HEK293 (cell line): ENCODE results near the gene GDPD3.

ENCODE experiments used
- CTCF ChIA-PET: fragments of 350-600 bp; formaldehyde crosslinking; extraction: SDS; loops from one replicate; lab custom pipeline; 2021; ENCODE audit warnings: antibody characterized with exemption; lab: Yijun Ruan, JAX
- POLR2A ChIA-PET: fragments of 300-600 bp; formaldehyde crosslinking; extraction: SDS; loops from one replicate; lab custom pipeline; 2020; ENCODE audit warnings: antibody characterized with exemption, inconsistent platforms; lab: Yijun Ruan, JAX
- H3K27ac ChIP-seq: fragments of 200-500 bp; sonication (Bioruptor generic); 2 replicates; pipeline ENCODE4 v1.5.1; 2014; ENCODE audit warnings: low read depth, low read length, control low read depth, inconsistent platforms; ENCODE audit errors: extremely low read depth
- H3K36me3 ChIP-seq, 2 experiments: fragments of 200-500 bp in 1 of 2; sonication (Bioruptor generic) in 1 of 2; 1 replicate in 1 of 2; 2 replicates in 1 of 2; pipeline ENCODE4 v1.5.1; 2014 to 2017; ENCODE audit warnings: inconsistent platforms in 2 of 2, low read length in 2 of 2; ENCODE audit not compliant: control insufficient read depth in 2 of 2, insufficient read depth in 1 of 2
- H3K4me1 ChIP-seq: fragments of 200-500 bp; sonication (Bioruptor generic); 2 replicates; pipeline ENCODE4 v1.5.1; 2014; ENCODE audit warnings: mild to moderate bottlenecking, low read length, inconsistent platforms; ENCODE audit not compliant: control insufficient read depth, insufficient read depth
- H3K4me3 ChIP-seq: 2 replicates; pipeline ENCODE4 v1.5.1; 2011; ENCODE audit warnings: low read depth, mild to moderate bottlenecking, control low read depth, low read length, moderate library complexity
- H3K9me3 ChIP-seq: fragments of 200-500 bp; sonication (Bioruptor generic); 2 replicates; pipeline ENCODE4 v1.5.1; 2014; ENCODE audit warnings: low read depth, low read length, inconsistent platforms; ENCODE audit not compliant: control insufficient read depth, insufficient read depth
- BCL11A ChIP-seq: fragments of 450-650 bp; formaldehyde crosslinking; IDR thresholded peaks from 2 replicates; pipeline ENCODE4 v1.5.1; 2016; ENCODE audit warnings: low read depth, missing biosample characterization, missing genetic modification characterization
- KLF9 ChIP-seq: fragments of 450-650 bp; formaldehyde crosslinking; IDR thresholded peaks from 2 replicates; pipeline ENCODE4 v1.5.1; 2016; ENCODE audit warnings: missing biosample characterization, missing genetic modification characterization, low read depth
- ZBTB7A ChIP-seq: fragments of 450-650 bp; formaldehyde crosslinking; IDR thresholded peaks from 2 replicates; pipeline ENCODE4 v1.5.1; 2016; ENCODE audit warnings: low read depth, missing biosample characterization, missing genetic modification characterization
- ZNF211 ChIP-seq: fragments of 450-650 bp; formaldehyde crosslinking; IDR thresholded peaks from 2 replicates; pipeline ENCODE4 v1.5.1; 2016; ENCODE audit warnings: low read depth, missing biosample characterization, missing genetic modification characterization
- ZNF274 ChIP-seq, 2 experiments: fragments of 200-500 bp in 1 of 2; fragments of 450-650 bp in 1 of 2; sonication (Bioruptor generic) in 1 of 2; formaldehyde crosslinking in 1 of 2; IDR thresholded peaks; 2 replicates each; pipeline versions ENCODE4 v1.5.1 to v1.6.1; 2014 to 2016; ENCODE audit warnings: borderline replicate concordance in 1 of 2, inconsistent platforms in 1 of 2, low read length in 1 of 2, missing biosample characterization in 1 of 2, missing genetic modification characterization in 1 of 2
- ZNF341 ChIP-seq: fragments of 450-650 bp; formaldehyde crosslinking; IDR thresholded peaks from 2 replicates; pipeline ENCODE4; 2016; ENCODE audit warnings: low read depth, missing biosample characterization, missing genetic modification characterization
- ZNF394 ChIP-seq: fragments of 450-650 bp; formaldehyde crosslinking; IDR thresholded peaks from 2 replicates; pipeline ENCODE4 v1.5.1; 2016; ENCODE audit warnings: missing biosample characterization, missing genetic modification characterization, mild to moderate bottlenecking, moderate library complexity, borderline replicate concordance
- ZNF501 ChIP-seq: fragments of 450-650 bp; formaldehyde crosslinking; IDR thresholded peaks from 2 replicates; pipeline ENCODE4 v1.5.1; 2016; ENCODE audit warnings: missing biosample characterization, missing genetic modification characterization
- ZNF544 ChIP-seq: fragments of 450-650 bp; formaldehyde crosslinking; IDR thresholded peaks from 2 replicates; pipeline ENCODE4 v1.5.0; 2017; ENCODE audit warnings: missing biosample characterization, missing genetic modification characterization
- ZNF571 ChIP-seq: fragments of 450-650 bp; formaldehyde crosslinking; IDR thresholded peaks from 2 replicates; pipeline ENCODE4 v1.5.0; 2017; ENCODE audit warnings: missing biosample characterization, missing genetic modification characterization
- ZNF658 ChIP-seq: fragments of 450-650 bp; formaldehyde crosslinking; IDR thresholded peaks from 2 replicates; pipeline ENCODE4; 2016; ENCODE audit warnings: missing biosample characterization, missing genetic modification characterization
- ZNF768 ChIP-seq: fragments of 450-650 bp; formaldehyde crosslinking; IDR thresholded peaks from 2 replicates; pipeline ENCODE4 v1.5.1; 2018; ENCODE audit warnings: missing biosample characterization, mild to moderate bottlenecking, missing genetic modification characterization
- ZNF837 ChIP-seq: fragments of 450-650 bp; formaldehyde crosslinking; IDR thresholded peaks from 2 replicates; pipeline ENCODE4 v1.5.1; 2016; ENCODE audit warnings: missing biosample characterization, missing genetic modification characterization
- ZSCAN30 ChIP-seq: fragments of 450-650 bp; IDR thresholded peaks from 2 replicates; pipeline ENCODE4 v1.5.1; 2018; ENCODE audit warnings: missing biosample characterization, mild to moderate bottlenecking, missing genetic modification characterization, moderate library complexity
- TF ChIP-seq, protein P1 (sequence below): fragments of 450-650 bp; formaldehyde crosslinking; IDR thresholded peaks from 2 replicates; pipeline ENCODE4 v1.5.1; 2016; ENCODE audit warnings: missing biosample characterization, missing genetic modification characterization
- TF ChIP-seq, protein P2 (sequence below): fragments of 450-650 bp; formaldehyde crosslinking; IDR thresholded peaks from 2 replicates; pipeline ENCODE4 v1.5.1; 2016; ENCODE audit warnings: missing biosample characterization, missing genetic modification characterization
- TF ChIP-seq, protein P3 (sequence below): fragments of 450-650 bp; formaldehyde crosslinking; IDR thresholded peaks from 2 replicates; pipeline ENCODE4 v1.5.1; 2016; ENCODE audit warnings: missing biosample characterization, missing genetic modification characterization
- TF ChIP-seq, protein P4 (sequence below): fragments of 450-650 bp; formaldehyde crosslinking; IDR thresholded peaks from 2 replicates; pipeline ENCODE4 v1.5.1; 2016; ENCODE audit warnings: missing biosample characterization, missing genetic modification characterization
- TF ChIP-seq, protein P5 (sequence below): fragments of 450-650 bp; formaldehyde crosslinking; IDR thresholded peaks from 2 replicates; pipeline ENCODE4 v1.5.1; 2016; ENCODE audit warnings: missing biosample characterization, missing genetic modification characterization
- TF ChIP-seq, protein P6 (sequence below): fragments of 450-650 bp; formaldehyde crosslinking; optimal IDR thresholded peaks from 2 replicates; pipeline ENCODE3; 2016; ENCODE audit warnings: missing biosample characterization, mild to moderate bottlenecking, missing genetic modification characterization

Gene GDPD3

DNA sequence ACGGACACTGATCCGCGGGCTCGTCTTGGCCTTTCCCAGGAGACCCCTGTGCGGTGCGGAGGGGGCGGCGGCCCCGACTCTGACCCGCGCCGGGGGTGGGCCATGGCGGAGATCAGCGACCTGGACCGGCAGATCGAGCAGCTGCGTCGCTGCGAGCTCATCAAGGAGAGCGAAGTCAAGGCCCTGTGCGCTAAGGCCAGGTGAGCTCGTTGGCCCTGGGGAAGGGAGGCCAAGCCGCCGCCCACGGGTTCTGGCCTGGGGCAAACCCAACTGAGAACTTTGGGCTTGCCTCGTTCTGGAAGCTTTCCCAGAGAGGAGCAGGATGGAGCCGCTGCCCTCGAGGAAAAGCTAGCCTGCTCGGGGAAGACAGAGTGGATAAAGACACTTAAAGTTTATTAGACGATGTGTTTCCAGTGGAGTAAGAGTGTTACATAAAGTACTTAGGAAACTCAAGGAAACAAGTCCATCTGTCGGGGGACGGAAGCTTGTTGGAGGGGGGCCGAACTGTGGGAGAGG, 37.0 kb downstream of the GDPD3 start (continued):
- no peak for TF ChIP-seq ZNF571
- peak; percentile 37; the same call in 1 of the 2 replicates for TF ChIP-seq KLF9 (tag by site-specific recombination)
- TF ChIP-seq ZNF658 (tag by site-specific recombination) = no peak
- TF ChIP-seq ZSCAN30 (tag by site-specific recombination) = no peak
- no peak for TF ChIP-seq ZBTB7A

DNA sequence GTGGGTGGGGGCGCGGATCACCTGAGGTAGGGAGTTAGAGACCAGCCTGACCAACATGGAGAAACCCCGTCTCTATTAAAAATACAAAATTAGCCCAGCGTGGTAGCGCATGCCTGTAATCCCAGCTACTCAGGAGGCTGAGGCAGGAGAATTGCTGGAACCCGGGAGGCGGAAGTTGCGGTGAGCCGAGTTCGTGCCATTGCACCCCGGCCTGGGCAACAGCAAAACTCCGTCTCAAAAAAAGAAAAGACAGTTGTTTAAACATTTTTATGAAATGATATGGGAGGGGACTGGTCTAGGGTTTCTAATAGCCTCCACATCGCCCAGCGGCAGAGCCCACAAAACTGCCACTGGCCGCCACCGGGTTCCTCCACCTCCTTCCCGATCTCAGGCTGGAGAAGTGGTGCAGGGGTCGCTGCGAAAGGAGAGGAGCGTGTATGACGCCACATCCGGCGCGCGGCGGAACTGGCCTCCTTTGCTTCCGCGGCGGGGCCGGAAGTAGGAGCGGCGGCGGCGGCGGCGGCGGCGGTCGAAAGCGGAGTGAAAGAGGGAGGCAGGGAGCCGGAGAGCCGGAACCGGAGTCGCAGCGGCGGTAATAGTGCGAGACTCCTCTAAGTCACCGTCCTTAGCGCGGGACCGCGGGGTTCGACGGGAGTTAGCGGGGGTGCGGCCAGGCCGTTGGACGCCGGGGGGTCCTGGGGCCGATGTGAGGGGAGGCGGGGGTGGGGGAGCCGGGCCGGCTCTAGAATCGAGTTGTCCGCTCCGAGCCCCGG, 37.6 kb downstream of the GDPD3 start, which contains the start of gene PPP4C:
Gene PPP4C (plus strand): TSS at position 492 of the 773 bp plus-strand sequence. CDS start 384 bp downstream, outside the sequence.
- H3K4me1 ChIP-seq = peaks cover 4% of the 10 kb centered on the region; the same call in 1 of the 2 replicates
- CTCF ChIA-PET = interaction anchor here (0.6 to 1.9 kb wide), 4 partner anchors 16 to 577 kb away, joined by 3 to 12 read pairs (median 5); partner anchors contain the start of gene TBX6
- POLR2A ChIA-PET = interaction anchor here (0.8 to 6.9 kb wide), 5 partner anchors 10 to 269 kb away, joined by 3 to 70 read pairs (median 7); partner anchors contain the start of genes ALDOA, MAZ and TBX6
- peak within 1 kb of the TSS; percentile 70 for H3K27ac ChIP-seq
- H3K4me3 ChIP-seq = peak within 1 kb of the TSS; percentile 78
- H3K36me3 ChIP-seq = peaks cover 44 to 57% of the 10 kb centered on the region in 2 experiments; a peak in 2 of 3 replicates
- H3K9me3 ChIP-seq = no peaks in the 10 kb centered on the region
- TF ChIP-seq, protein P1, sequence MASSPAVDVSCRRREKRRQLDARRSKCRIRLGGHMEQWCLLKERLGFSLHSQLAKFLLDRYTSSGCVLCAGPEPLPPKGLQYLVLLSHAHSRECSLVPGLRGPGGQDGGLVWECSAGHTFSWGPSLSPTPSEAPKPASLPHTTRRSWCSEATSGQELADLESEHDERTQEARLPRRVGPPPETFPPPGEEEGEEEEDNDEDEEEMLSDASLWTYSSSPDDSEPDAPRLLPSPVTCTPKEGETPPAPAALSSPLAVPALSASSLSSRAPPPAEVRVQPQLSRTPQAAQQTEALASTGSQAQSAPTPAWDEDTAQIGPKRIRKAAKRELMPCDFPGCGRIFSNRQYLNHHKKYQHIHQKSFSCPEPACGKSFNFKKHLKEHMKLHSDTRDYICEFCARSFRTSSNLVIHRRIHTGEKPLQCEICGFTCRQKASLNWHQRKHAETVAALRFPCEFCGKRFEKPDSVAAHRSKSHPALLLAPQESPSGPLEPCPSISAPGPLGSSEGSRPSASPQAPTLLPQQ (tag by site-specific recombination) = 0 out of 2 replicates have a peak, but pooled peaks have one; percentile 11
- 0 out of 2 replicates have a peak, but pooled peaks have one; percentile 19 for TF ChIP-seq ZNF501 (tag by site-specific recombination)
- TF ChIP-seq, protein P2, sequence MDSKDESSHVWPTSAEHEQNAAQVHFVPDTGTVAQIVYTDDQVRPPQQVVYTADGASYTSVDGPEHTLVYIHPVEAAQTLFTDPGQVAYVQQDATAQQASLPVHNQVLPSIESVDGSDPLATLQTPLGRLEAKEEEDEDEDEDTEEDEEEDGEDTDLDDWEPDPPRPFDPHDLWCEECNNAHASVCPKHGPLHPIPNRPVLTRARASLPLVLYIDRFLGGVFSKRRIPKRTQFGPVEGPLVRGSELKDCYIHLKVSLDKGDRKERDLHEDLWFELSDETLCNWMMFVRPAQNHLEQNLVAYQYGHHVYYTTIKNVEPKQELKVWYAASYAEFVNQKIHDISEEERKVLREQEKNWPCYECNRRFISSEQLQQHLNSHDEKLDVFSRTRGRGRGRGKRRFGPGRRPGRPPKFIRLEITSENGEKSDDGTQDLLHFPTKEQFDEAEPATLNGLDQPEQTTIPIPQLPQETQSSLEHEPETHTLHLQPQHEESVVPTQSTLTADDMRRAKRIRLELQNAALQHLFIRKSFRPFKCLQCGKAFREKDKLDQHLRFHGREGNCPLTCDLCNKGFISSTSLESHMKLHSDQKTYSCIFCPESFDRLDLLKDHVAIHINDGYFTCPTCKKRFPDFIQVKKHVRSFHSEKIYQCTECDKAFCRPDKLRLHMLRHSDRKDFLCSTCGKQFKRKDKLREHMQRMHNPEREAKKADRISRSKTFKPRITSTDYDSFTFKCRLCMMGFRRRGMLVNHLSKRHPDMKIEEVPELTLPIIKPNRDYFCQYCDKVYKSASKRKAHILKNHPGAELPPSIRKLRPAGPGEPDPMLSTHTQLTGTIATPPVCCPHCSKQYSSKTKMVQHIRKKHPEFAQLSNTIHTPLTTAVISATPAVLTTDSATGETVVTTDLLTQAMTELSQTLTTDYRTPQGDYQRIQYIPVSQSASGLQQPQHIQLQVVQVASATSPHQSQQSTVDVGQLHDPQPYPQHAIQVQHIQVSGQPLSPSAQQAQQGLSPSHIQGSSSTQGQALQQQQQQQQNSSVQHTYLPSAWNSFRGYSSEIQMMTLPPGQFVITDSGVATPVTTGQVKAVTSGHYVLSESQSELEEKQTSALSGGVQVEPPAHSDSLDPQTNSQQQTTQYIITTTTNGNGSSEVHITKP (tag by site-specific recombination) = peak; percentile 57
- TF ChIP-seq ZNF837 (tag by site-specific recombination) = no peak
- TF ChIP-seq, protein P3, sequence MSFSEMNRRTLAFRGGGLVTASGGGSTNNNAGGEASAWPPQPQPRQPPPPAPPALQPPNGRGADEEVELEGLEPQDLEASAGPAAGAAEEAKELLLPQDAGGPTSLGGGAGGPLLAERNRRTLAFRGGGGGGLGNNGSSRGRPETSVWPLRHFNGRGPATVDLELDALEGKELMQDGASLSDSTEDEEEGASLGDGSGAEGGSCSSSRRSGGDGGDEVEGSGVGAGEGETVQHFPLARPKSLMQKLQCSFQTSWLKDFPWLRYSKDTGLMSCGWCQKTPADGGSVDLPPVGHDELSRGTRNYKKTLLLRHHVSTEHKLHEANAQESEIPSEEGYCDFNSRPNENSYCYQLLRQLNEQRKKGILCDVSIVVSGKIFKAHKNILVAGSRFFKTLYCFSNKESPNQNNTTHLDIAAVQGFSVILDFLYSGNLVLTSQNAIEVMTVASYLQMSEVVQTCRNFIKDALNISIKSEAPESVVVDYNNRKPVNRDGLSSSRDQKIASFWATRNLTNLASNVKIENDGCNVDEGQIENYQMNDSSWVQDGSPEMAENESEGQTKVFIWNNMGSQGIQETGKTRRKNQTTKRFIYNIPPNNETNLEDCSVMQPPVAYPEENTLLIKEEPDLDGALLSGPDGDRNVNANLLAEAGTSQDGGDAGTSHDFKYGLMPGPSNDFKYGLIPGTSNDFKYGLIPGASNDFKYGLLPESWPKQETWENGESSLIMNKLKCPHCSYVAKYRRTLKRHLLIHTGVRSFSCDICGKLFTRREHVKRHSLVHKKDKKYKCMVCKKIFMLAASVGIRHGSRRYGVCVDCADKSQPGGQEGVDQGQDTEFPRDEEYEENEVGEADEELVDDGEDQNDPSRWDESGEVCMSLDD (tag by site-specific recombination) = no peak
- TF ChIP-seq ZNF768 (tag by site-specific recombination) = no peak
- TF ChIP-seq ZNF211 (tag by site-specific recombination) = no peak
- no peak for TF ChIP-seq ZNF341
- no peak for TF ChIP-seq BCL11A (tag by site-specific recombination)
- TF ChIP-seq ZNF544 (tag by site-specific recombination) = no peak
- no peak for TF ChIP-seq ZNF274 (IDR thresholded peaks at IDR 0.05; ENCODE audit: low read length)
- no peak for TF ChIP-seq ZNF274 (tag by site-specific recombination; IDR thresholded peaks at IDR 0.05; ENCODE audit: borderline replicate concordance)
- TF ChIP-seq, protein P4, sequence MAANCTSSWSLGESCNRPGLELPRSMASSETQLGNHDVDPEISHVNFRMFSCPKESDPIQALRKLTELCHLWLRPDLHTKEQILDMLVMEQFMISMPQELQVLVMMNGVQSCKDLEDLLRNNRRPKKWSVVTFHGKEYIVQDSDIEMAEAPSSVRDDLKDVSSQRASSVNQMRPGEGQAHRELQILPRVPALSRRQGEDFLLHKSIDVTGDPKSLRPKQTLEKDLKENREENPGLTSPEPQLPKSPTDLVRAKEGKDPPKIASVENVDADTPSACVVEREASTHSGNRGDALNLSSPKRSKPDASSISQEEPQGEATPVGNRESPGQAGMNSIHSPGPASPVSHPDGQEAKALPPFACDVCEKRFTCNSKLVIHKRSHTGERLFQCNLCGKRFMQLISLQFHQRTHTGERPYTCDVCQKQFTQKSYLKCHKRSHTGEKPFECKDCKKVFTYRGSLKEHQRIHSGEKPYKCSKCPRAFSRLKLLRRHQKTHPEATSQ (tag by site-specific recombination) = no peak
- TF ChIP-seq, protein P5, sequence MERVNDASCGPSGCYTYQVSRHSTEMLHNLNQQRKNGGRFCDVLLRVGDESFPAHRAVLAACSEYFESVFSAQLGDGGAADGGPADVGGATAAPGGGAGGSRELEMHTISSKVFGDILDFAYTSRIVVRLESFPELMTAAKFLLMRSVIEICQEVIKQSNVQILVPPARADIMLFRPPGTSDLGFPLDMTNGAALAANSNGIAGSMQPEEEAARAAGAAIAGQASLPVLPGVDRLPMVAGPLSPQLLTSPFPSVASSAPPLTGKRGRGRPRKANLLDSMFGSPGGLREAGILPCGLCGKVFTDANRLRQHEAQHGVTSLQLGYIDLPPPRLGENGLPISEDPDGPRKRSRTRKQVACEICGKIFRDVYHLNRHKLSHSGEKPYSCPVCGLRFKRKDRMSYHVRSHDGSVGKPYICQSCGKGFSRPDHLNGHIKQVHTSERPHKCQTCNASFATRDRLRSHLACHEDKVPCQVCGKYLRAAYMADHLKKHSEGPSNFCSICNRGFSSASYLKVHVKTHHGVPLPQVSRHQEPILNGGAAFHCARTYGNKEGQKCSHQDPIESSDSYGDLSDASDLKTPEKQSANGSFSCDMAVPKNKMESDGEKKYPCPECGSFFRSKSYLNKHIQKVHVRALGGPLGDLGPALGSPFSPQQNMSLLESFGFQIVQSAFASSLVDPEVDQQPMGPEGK (tag by site-specific recombination) = peak; percentile 55
- TF ChIP-seq, protein P6, sequence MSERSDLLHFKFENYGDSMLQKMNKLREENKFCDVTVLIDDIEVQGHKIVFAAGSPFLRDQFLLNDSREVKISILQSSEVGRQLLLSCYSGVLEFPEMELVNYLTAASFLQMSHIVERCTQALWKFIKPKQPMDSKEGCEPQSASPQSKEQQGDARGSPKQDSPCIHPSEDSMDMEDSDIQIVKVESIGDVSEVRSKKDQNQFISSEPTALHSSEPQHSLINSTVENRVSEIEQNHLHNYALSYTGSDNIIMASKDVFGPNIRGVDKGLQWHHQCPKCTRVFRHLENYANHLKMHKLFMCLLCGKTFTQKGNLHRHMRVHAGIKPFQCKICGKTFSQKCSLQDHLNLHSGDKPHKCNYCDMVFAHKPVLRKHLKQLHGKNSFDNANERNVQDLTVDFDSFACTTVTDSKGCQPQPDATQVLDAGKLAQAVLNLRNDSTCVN (tag by site-specific recombination) = peak; percentile 63
- peak; percentile 64 for TF ChIP-seq ZNF394 (tag by site-specific recombination)
